ENCODE measurements around the gene JMJD1C.

Gene JMJD1C

GRCh38 chr10:63436225-63436624, 29.6 kb downstream of the JMJD1C start:
- no peak for DNase-seq (ENCODE audit: low read depth)

DNA sequence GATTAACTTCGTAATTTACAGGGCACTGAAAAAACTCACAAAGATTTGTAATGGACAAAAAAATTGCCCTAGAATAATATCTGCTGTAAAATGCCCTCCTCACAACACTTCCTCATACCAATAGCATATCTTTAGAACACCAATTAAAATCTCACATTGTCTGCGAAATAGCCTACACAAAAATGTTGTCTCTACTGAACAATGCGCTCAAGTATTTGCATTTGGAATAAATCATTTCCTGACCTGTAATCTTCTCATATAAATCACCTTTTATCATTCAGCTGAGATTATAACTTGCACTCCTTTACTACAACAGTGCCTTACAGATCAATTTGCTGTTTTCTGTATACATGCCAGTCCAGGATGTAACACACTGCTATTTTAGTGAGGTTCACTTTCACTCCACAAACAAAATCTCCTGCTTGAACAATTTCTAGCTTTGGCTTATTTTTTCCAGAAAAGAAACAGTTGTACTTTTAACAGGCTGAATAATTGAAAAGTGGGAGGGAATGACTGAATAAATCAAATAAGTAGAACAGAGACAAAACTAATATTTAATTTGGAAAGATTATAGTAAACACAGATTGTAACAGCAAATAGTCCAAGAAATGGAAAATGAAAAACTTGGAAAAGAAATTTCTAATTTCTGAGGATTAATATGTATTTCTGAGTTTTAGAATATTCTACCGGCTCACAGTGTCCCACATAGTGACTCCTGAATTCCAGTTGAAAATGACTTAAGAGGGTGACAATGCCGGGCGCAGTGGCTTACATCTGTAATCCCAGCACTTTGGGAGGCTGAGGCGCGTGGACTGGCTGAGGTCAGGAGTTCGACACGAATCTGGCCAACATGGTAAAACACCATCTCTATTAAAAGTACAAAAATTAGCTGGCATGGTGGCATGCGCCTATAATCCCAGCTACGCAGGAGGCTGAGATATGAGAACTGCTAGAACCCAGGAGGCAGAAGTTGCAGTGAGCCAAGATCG, 30.6 kb downstream of the JMJD1C start:
- DNase-seq (ENCODE audit: low read depth), result no peak

DNA sequence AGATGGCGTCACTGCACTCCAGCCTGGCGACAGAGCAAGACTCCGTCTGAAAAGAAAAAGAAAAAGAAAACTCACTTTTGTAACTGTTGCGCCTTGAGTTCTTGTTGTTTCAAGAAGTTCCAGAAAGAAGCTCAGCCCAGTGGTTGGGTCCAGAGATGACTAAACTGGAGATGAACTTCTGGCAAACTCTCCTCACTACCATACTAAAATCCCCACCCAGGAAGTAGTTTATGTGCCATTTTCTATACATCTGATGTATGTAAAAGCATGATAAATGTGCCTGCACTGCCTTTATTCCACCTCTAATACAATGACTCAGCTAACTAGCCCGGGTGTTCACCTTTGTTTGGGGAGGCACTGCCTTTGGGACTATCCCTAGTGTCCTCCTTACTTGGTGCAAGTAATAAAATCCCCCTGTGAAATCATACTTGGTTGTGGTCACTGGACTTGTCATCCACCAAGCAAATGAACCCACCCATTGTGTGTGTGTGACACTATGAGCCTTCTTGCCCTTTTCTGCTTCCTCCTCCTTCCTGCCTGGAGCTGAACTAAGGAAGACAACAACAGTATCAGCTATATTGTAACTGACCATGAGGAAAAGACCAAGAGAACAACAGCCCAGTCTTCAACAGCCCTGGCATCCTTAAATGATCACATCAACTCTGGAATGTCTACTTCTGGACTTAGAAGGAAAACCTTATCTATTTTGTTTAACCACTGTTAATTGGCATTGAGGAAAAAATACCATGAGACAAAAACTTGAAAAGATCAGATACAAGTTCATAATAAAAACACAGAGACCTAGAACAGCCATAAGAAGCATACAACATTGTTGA, 33.6 kb downstream of the JMJD1C start:
- DNase-seq (ENCODE audit: low read depth), result no peak

GRCh38 chr10:63430999-63431356, 34.8 kb downstream of the JMJD1C start:
- DNase-seq (ENCODE audit: low read depth), result no peak

DNA sequence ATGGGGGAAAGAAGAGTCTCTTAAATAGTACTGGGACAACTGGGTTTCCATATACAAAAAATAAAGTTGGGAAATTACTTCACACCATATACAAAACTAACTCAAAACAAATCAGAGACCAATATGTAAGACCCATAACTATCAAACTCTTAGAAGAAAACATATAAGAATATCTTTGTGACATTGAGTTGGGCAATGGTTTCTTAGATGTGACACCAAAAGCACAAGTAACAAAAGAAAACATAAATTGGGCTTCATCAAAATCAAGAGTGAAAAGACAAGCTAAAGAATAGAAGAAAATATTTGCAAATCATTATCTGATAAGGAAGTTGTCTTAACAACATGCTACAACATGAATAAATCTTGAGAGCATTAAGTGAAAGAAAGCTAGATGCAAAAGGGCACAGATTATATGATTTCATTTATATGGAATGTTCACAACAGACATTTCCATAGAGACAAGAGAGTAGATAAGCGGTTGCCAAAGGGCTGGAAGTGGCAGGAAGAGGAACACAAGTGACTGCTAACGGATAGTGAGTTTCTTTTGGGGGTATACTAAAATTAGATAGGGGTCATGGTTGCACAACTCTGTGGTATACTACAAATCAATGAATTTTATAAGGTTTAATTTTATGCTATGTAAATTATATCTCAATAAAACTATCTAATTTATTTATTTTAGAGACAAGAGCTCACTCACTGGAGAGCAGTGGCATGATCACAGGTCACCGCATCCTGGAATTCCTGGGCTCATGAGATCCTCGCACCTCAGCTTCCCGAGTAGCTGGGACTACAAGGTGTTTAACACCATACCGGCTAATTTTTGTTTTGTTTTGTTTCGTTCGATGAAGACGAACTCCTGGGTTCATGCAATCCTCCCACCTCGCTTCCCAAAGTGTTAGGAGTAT, 35.4 kb downstream of the JMJD1C start:
- DNase-seq (ENCODE audit: low read depth), result no peak

DNA sequence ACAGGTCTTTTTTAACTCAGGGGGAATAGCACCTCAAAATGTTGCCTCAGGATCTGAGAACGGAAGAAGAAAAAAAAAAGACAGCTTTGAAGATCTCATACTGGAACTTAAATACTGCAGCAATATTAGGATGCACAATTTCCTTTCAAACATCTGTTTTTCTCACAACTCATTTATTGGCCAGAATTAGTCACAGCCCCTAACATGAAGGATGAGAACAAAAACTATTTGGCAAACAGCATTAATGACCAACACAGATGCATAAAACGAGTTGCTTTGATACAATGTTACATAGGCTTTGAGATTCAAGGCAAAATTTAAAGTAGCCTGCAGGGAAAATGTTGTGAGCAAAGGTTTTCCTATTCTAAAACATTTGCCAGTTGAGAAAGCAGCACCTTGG, 36.5 kb downstream of the JMJD1C start:
- no peak for DNase-seq (ENCODE audit: low read depth)

GRCh38 chr10:63427013-63427412, 38.8 kb downstream of the JMJD1C start:
- no peak for DNase-seq (ENCODE audit: low read depth)

- no peak for DNase-seq (ENCODE audit: low read depth)
Measured at GRCh38 chr10:63425512-63425911, 40.3 kb downstream of the JMJD1C start.

- DNase-seq (ENCODE audit: low read depth), result no peak
Measured at GRCh38 chr10:63424576-63424975, 41.2 kb downstream of the JMJD1C start.

GRCh38 chr10:63423494-63423893, 42.3 kb downstream of the JMJD1C start:
- no peak for DNase-seq (ENCODE audit: low read depth)

- no peak for DNase-seq (ENCODE audit: low read depth)
Measured at GRCh38 chr10:63421591-63421990, 44.2 kb downstream of the JMJD1C start.

DNA sequence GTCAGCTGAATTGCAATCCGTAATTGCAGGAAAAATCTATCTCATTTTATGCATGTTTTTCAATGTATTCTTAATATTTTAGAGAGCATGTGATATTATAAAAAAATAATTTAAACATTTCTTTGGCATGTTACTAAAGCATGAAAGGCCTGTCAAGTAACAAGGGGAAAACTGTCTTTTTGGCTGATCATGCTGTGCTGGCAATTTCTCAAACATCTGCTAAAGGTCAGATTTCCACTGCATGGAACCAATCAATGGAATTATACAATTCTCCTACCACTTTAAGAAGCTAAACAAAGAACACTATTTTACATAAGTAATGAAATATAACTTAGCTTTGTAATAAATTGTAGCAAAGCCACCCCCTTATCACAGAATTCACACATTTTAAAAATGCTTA, 49.4 kb downstream of the JMJD1C start:
- no peak for DNase-seq (ENCODE audit: low read depth)

DNA sequence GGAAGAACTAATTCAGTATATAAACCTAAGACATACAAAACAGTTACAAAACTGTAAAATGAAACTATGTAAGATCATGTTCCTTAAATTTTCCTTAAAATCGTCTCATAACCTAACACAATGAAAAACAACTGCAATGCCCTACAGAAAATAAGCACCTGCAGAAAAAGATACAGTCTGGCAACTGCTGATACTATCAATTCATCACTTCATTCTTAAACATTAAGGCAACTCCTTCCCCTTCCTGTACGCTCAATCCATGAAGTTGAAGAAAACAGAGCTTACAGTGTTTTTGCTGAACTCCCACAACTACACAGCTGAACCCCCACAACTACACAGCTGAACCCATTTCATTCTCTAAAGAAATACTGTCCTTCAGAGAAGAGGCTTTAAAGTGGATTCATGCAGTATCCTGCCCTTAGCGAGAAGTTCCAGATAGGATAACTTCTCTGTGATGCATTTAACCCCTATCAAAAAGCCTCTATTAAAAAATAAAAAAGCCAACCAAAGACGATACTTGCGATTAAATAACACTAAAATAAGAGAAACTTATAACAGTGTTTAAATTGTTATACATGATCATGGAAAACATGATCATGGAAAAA, 50.0 kb downstream of the JMJD1C start:
- DNase-seq (ENCODE audit: low read depth), result no peak

DNA sequence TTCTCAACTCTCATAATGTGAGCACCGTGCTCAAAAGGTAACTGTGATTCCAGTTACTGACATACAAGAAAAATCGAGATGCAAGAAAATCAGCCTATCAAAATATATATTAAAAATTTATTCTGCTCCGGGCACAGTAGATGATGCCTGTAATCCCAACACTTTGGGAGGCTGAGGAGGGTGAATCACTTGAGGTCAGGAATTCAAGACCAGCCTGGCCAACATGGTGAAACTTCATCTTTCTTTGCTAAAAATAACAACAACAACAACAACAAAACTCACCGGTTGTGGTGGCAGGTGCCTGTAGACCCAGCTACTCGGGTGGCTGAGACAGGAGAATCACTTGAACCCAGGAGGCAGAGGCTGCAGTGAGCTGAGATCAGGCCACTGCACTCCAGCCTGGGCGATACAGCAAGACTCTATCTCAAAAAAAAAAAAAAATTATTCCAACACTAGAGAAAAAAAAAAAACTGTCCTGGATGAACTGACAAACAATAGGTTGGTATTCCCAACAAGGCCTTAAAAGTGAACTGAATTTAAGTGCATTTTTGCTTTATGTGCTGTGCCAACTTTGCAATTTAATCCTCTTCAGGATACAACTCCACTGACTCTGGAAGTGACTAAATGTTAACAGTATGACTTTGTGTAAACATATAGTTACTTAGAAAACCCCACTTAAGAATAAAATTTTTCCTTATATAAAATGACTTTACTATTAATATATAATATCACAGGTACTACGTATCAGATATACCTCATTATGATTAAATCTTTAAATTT, 51.1 kb downstream of the JMJD1C start:
- no peak for DNase-seq (ENCODE audit: low read depth)

- no peak for DNase-seq (ENCODE audit: low read depth)
Measured at GRCh38 chr10:63413429-63413828, 52.3 kb downstream of the JMJD1C start.

GRCh38 chr10:63412304-63412703, 53.5 kb downstream of the JMJD1C start:
- DNase-seq (ENCODE audit: low read depth), result no peak

DNA sequence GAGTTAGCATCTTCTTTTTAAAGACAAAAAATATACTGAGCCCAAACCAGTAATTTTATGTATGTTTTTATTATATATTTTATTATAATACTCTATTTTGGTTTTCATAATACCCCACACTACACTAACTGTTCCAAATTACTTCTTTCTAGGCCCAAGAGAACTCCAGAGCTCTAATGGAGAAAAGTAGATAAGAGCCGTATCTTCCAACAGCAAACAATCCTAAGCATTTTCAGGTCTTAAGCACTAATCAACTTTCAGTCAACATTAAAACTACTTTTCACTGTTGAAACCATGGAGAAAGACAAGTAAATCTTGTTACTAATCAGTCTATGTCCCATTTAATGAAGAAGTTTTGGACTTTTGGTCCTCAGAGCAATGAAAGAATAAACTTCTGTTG, 55.1 kb downstream of the JMJD1C start:
- no peak for DNase-seq (ENCODE audit: low read depth)

GRCh38 chr10:63409465-63410027, 56.2 kb downstream of the JMJD1C start:
- DNase-seq (ENCODE audit: low read depth), result no peak

DNA sequence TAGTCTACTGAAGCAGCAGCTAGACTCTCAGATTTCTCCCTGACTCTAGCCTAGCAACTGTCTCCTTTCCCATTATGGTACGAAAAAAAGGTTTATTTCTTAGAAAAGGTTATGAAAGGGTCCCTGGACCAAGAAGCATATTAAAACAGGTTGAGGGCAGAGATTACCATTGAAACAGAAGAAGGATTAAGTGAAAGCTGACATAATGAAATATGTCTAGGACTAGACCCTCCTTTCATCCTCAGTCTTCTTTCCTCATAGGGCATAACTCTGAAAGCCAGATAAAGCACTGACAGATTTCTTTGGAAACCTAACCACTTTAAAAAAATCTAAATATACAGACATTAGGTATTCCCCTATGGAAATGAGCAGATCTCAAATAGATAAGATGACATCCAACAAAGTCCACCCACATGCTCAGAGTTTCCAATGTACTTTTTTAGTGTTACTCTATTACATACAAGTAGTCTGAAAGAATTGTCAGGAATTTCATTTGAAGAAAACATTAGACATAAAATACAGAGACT, 58.6 kb downstream of the JMJD1C start:
- no peak for DNase-seq (ENCODE audit: low read depth)

GRCh38 chr10:63396133-63396761, 69.5 kb downstream of the JMJD1C start:
- DNase-seq (ENCODE audit: low read depth), result no peak
